22Rv1 (cell line): ENCODE data around the gene TLR6.
"Not testable (repeated sequence)": the region's sequence is repeated elsewhere in the genome, so short reads cannot be mapped to it uniquely, and the experiment has no call there.

Experiments used
- H3K27ac ChIP-seq: fragments of 450-650 bp; 2 replicates; pipeline ENCODE4 v1.5.1; 2017
- CTCF ChIP-seq: fragments of 450-650 bp; IDR thresholded peaks from 2 replicates; pipeline ENCODE4 v1.5.1; 2017; ENCODE audit warnings: mild to moderate bottlenecking
- ZFX ChIP-seq: fragments of 450-650 bp; IDR thresholded peaks from 2 replicates; pipeline ENCODE4 v1.6.1; 2017; ENCODE audit warnings: antibody characterized with exemption, borderline replicate concordance

TLR6 gene

GRCh38 chr4:38821739-38822138, 34.9 kb downstream of the TLR6 start:
- H3K27ac ChIP-seq: no peak overlapping the region
- no peak for TF ChIP-seq CTCF
- no peak for TF ChIP-seq ZFX

- no peak for TF ChIP-seq ZFX
- TF ChIP-seq CTCF: no peak
- H3K27ac ChIP-seq: no peak overlapping the region
These were observed 36.1 kb downstream of the TLR6 start for GRCh38 chr4:38820329-38821061.

DNA sequence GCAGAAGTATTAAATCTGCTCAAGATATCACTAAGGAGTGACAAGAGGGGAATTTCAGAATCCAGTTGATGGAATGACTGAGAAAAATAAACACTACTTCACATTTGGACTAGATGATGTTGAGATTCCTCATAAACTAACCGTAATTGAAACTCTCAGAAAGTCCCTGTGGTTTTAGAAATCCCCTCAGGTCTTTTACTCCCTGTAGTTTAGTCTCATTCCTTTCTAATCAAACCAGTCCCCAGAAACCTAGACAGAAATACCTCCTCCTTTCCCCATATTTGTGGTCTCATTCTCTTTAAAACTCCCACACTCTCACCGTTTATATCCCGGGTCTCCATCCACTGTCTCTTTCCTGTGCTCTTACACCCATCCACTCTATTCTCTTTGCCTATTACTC, 37.0 kb downstream of the TLR6 start:
- TF ChIP-seq ZFX (no peak), CTCF (no peak)

GRCh38 chr4:38818441-38818976, 38.1 kb downstream of the TLR6 start:
- no peak overlapping the region for H3K27ac ChIP-seq

More for the DNA sequence above, 37.0 kb downstream of the TLR6 start:
- H3K27ac ChIP-seq: no peak overlapping the region

GRCh38 chr4:38815885-38816782, 40.5 kb downstream of the TLR6 start:
- no peak overlapping the region for H3K27ac ChIP-seq
- TF ChIP-seq ZFX: no peak
- no peak for TF ChIP-seq CTCF

More at GRCh38 chr4:38818441-38818976, 38.1 kb downstream of the TLR6 start:
- no peak for TF ChIP-seq ZFX
- TF ChIP-seq CTCF: no peak

GRCh38 chr4:38814386-38814785, 42.2 kb downstream of the TLR6 start:
- H3K27ac ChIP-seq: no peak overlapping the region
- TF ChIP-seq CTCF: no peak

- TF ChIP-seq ZFX: no peak
- no peak for TF ChIP-seq CTCF
- H3K27ac ChIP-seq: no peak overlapping the region
These were observed 45.3 kb downstream of the TLR6 start for GRCh38 chr4:38811297-38811696.

- H3K27ac ChIP-seq: not testable (repeated sequence)
These were observed 49.2 kb downstream of the TLR6 start for GRCh38 chr4:38807462-38807861.

DNA sequence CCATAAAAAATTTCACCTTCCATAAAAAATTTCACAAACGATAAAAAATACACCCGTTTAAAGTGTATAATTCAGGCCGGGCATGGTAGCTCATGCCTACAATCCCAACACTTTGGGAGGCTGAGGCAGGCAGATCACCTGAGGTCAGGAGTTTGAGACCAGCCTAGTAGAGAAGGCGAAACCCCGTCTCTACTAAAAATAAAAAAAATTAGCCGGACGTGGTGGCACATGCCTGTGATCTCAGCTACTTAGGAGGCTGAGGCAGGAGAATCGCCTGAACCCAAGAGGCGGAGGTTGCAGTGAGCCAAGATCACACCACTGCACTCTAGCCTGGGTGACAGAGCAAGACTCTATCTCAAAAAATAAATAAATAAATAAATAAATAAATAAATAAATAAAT, 50.4 kb downstream of the TLR6 start:
- not testable (repeated sequence) for H3K27ac ChIP-seq
